GM23248 (cell line): ENCODE results near the gene SYCP1. TPM values are rescaled to one million over a fixed set of nuclear protein-coding genes. Genes with fewer than 3 reads are reported as not detected.
"Not testable (repeated sequence)": the region's sequence is repeated elsewhere in the genome, so short reads cannot be mapped to it uniquely, and the experiment has no call there.

Source experiments
- DNase-seq: peaks from one replicate; pipeline ENCODE4 v3.0.0-alpha.2; 2015
- H2AFZ ChIP-seq: fragments of 200-600 bp; sonication (generic); 2 replicates; pipeline ENCODE4 v1.6.1; 2016; ENCODE audit warnings: antibody characterized with exemption
- H3F3A ChIP-seq: fragments of 200-600 bp; sonication (generic); 2 replicates; pipeline ENCODE4 v1.6.1; 2016; ENCODE audit warnings: mild to moderate bottlenecking, antibody characterized with exemption, mixed run types; ENCODE audit not compliant: insufficient read depth
- H3K27ac ChIP-seq: fragments of 200-600 bp; sonication (generic); 2 replicates; pipeline ENCODE4 v1.5.1; 2016; ENCODE audit warnings: mild to moderate bottlenecking
- H3K27me3 ChIP-seq: fragments of 200-600 bp; sonication (generic); replicated peaks from 2 replicates; pipeline ENCODE4 v1.6.1; 2016; ENCODE audit warnings: mild to moderate bottlenecking; ENCODE audit not compliant: insufficient read depth
- H3K36me3 ChIP-seq: fragments of 200-600 bp; sonication (generic); 2 replicates; pipeline ENCODE4 v1.6.1; 2016; ENCODE audit warnings: low read depth, mild to moderate bottlenecking
- H3K4me1 ChIP-seq: fragments of 200-600 bp; sonication (generic); 2 replicates; pipeline ENCODE4 v1.6.1; 2016; ENCODE audit warnings: mild to moderate bottlenecking; ENCODE audit not compliant: insufficient read depth
- H3K4me2 ChIP-seq: fragments of 200-600 bp; sonication (generic); one replicate; pipeline ENCODE4 v1.6.1; 2016; ENCODE audit warnings: mild to moderate bottlenecking; ENCODE audit not compliant: unreplicated experiment
- H3K4me3 ChIP-seq: fragments of 200-600 bp; sonication (generic); 2 replicates; pipeline ENCODE4 v1.5.1; 2016; ENCODE audit warnings: mild to moderate bottlenecking
- H3K79me2 ChIP-seq: fragments of 200-600 bp; sonication (generic); 2 replicates; pipeline ENCODE4 v1.6.1; 2016; ENCODE audit warnings: mild to moderate bottlenecking; ENCODE audit not compliant: insufficient read depth
- H3K9ac ChIP-seq: fragments of 200-600 bp; sonication (generic); 2 replicates; pipeline ENCODE4 v1.6.1; 2016; ENCODE audit warnings: mild to moderate bottlenecking
- H3K9me2 ChIP-seq: fragments of 200-600 bp; sonication (generic); 2 replicates; pipeline ENCODE4 v1.6.1; 2016; ENCODE audit warnings: mixed run types, mild to moderate bottlenecking, moderate library complexity; ENCODE audit not compliant: insufficient read depth
- H3K9me3 ChIP-seq: fragments of 200-600 bp; sonication (generic); one replicate; pipeline ENCODE4 v1.6.1; 2017; ENCODE audit warnings: low read depth
- H4K20me1 ChIP-seq: fragments of 200-600 bp; sonication (generic); 2 replicates; pipeline ENCODE4 v1.6.0; 2016; ENCODE audit not compliant: insufficient read depth
- EZH2 ChIP-seq: fragments of 200-600 bp; sonication (generic); IDR thresholded peaks from 2 replicates; pipeline ENCODE4 v1.6.1; 2018; ENCODE audit warnings: antibody characterized with exemption, mild to moderate bottlenecking; ENCODE audit not compliant: insufficient read depth, poor library complexity, severe bottlenecking
- EZH2phosphoT487 ChIP-seq: fragments of 200-600 bp; sonication (generic); IDR thresholded peaks from 2 replicates; pipeline ENCODE4 v1.6.1; 2018; ENCODE audit warnings: antibody characterized with exemption, moderate library complexity, mild to moderate bottlenecking, low read depth; ENCODE audit not compliant: insufficient read depth
- WGBS, 2 experiments: methylation state at CpG; one replicate each; pipeline ENCODE4 v1.1.6; 2015 to 2017; ENCODE audit warnings: low lambda C conversion rate in 2 of 2, low coverage in 1 of 2; ENCODE audit errors: missing lambda C conversion rate in 2 of 2; 5-methylcytosine and 5-hydroxymethylcytosine counted together
- in situ Hi-C: fragments of 300-500 bp; cut with MboI; formaldehyde crosslinking; loops from 2 replicates; pipeline ENCODE4 v1.15.0; 2020
- polyA plus RNA-seq: library from polyadenylated mRNA; unstranded; fragments of >200 nt; fragmentation: Nextera tagmentation; extraction: Ambion mirVana; gene quantifications from 2 replicates; pipeline ENCODE4 v1.2.1, GENCODE V29; 2016
- total RNA-seq: library from RNA; depleted of rRNA; stranded (reverse); fragments of >200 nt; shearing (Covaris generic); gene quantifications from 2 replicates; pipeline ENCODE4 v1.2.3, GENCODE V29; 2014

SYCP1 gene
- total and polyA plus RNA-seq, 2 experiments from 2014 or later = not detected

DNA sequence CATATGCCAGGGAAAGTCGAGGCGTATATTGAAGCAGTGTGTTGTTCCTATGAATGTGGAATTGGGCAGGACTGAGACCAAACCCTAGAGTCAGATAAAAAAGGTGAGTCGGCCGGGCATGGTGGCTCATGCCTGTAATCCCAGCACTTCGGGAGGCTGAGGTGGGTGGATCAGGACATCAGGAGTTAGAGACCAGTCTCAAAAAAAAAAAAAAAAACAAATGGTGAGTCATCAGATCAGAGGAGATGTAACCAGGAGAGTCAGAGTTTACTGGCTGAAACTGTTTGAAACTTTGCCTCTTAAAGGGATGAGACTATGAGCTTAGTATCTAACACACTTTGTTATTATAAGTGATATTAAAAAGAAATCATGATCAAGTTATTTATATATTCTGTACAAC is 26.4 kb upstream of the SYCP1 start:
- Histone ChIP-seq H3K27me3 (no peaks in the 10 kb centered on the region), H3K4me1 (no peaks in the 10 kb centered on the region)
- in situ Hi-C loops = no loop called here

DNA sequence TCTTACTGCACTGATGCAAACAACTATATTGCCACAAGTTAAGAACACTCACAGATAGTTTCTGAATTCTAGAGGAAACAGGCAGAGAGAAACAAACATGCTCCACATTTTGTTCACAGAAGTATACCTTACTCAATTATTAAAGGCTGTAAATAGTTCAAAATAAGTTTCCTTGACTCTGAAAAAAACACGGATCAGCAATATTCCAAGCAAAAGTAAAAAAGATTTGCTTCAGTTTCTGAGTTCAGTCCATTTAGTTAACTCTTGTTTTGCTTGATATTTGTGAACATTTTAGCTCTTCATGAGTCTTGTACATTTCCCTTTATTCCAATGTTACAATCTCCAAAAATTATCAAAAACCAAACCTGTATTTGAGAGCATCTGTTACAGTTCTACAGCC is 24.6 kb upstream of the SYCP1 start:
- H3K4me1 ChIP-seq, H3K27ac ChIP-seq, H2AFZ ChIP-seq, H3K4me3 ChIP-seq, H3K27me3 ChIP-seq, H4K20me1 ChIP-seq, DNase-seq, H3K79me2 ChIP-seq, H3K9ac ChIP-seq, H3K36me3 ChIP-seq, H3K9me2 ChIP-seq, H3K4me2 ChIP-seq, in situ Hi-C loops, H3F3A ChIP-seq, H3K9me3 ChIP-seq: not testable (repeated sequence)
- WGBS, 2 experiments = 9 to 14% methylated on average over 1 of the region's 1 CpG

More for the DNA sequence above, 26.4 kb upstream of the SYCP1 start:
- peak; percentile 23 for DNase-seq
- H3K4me3 ChIP-seq = no peak overlapping the region
- H4K20me1 ChIP-seq = no peaks in the 10 kb centered on the region
- no peaks in the 10 kb centered on the region for H3K9me2 ChIP-seq
- TF ChIP-seq EZH2phosphoT487 = no peak
- H3K9me3 ChIP-seq = no peaks in the 10 kb centered on the region
- H3K9ac ChIP-seq = no peak overlapping the region
- no peak overlapping the region for H3K4me2 ChIP-seq
- no peaks in the 10 kb centered on the region for H3K79me2 ChIP-seq
- no peak overlapping the region for H2AFZ ChIP-seq
- no peaks in the 10 kb centered on the region for H3F3A ChIP-seq
- WGBS, 2 experiments = 51 to 52% methylated on average over 5 of the region's 5 CpGs
- no peaks in the 10 kb centered on the region for H3K36me3 ChIP-seq
- H3K27ac ChIP-seq = no peak overlapping the region

DNA sequence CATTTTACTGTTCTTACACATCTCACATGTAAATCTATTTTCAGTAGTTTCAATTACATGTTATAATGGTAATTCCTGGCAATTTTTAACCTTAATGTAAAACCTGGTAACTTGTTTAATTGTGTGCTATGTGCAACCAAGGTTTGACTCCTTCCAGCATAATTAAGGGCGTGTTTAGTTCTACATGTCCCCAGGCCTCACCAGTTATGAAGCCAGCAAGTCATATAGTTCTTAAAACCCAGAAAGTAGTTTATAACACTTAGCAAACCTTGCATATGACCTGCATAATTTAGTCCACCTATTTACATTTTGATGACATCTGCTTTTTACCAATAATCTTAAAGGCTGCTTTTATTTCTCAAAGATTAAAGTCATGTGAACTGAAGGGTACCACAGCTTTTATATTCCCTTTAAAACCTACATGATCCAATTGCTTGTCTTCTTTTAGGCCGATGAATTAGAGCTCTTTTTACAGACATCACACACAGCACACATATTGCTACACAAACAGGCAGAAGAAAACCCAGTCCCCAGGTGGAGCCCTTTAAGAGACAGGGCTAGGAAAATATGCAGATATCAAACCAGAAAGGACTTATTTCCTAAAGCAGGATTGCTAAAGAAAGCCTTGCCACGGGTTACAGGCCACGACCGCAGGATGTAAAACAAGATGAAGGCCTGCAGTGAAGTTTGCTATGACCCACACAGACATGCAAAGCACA is 23.2 kb upstream of the SYCP1 start:
- H3K36me3 ChIP-seq = no peaks in the 10 kb centered on the region
- no peaks in the 10 kb centered on the region for H3K9me3 ChIP-seq
- no peaks in the 10 kb centered on the region for H3K4me1 ChIP-seq
- no peak for DNase-seq
- H2AFZ ChIP-seq = no peak overlapping the region
- H4K20me1 ChIP-seq = no peaks in the 10 kb centered on the region
- no peaks in the 10 kb centered on the region for H3K9me2 ChIP-seq
- H3K27ac ChIP-seq = no peak overlapping the region
- H3K79me2 ChIP-seq = no peaks in the 10 kb centered on the region
- no peak overlapping the region for H3K4me2 ChIP-seq
- TF ChIP-seq EZH2 = no peak
- no peak for TF ChIP-seq EZH2phosphoT487
- H3K9ac ChIP-seq = no peak overlapping the region
- in situ Hi-C loops = no loop called here
- no peaks in the 10 kb centered on the region for H3K27me3 ChIP-seq
- H3F3A ChIP-seq = no peaks in the 10 kb centered on the region
- WGBS, 2 experiments = 70 to 76% methylated on average over 5 of the region's 5 CpGs
- no peak overlapping the region for H3K4me3 ChIP-seq

DNA sequence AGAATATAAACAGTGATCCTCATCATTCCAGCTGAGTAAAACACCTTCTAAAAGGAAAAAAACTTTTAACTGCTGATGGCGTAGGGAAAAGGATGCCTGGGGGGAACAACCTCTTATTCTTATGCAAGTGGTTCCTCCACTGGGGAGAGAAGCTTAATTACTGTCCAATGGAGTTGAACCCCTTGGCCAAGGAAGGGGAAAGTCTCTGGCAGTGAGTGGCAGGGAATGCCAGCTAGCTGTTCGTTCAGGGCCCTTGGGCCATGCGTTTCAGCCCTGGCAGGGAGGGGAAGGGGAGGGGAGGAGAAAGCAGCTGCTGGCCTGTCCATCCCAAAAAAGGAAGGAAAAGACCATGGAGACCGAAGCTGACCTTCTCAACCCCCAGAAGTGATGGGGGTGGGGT is 22.6 kb upstream of the SYCP1 start:
- Histone ChIP-seq H3K9me2 (no peaks in the 10 kb centered on the region), H3K36me3 (no peaks in the 10 kb centered on the region), H4K20me1 (no peaks in the 10 kb centered on the region), H3K9me3 (no peaks in the 10 kb centered on the region), H3K9ac (no peak overlapping the region), H3K79me2 (no peaks in the 10 kb centered on the region), H3K4me1 (no peaks in the 10 kb centered on the region), H3K4me3 (no peak overlapping the region), H2AFZ (no peak overlapping the region), H3K4me2 (no peak overlapping the region), H3F3A (no peaks in the 10 kb centered on the region), H3K27me3 (no peaks in the 10 kb centered on the region), H3K27ac (no peak overlapping the region)
- in situ Hi-C loops = no loop called here
- WGBS, 2 experiments = 65% methylated on average over 4 of the region's 4 CpGs
- TF ChIP-seq EZH2phosphoT487 (no peak), EZH2 (no peak)
- DNase-seq = no peak

DNA sequence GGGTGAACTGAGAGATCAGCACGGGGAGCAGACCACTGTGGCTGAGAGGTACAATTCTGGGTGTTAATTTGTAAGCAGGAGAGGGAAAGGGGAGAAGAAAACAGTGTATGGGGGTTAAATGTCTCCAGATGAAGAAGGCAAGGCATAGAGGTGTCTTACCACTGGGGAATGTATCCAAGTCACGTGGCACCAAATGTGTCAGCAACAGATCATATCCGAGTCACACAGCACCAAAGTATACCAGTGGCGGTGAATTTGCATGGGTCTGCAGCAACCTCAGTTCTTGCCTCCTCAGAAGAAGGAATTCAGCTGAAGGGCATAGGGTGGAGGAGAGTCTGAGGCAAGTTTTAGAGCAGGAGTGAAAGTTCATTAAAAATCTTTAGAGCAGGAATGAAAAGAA is 21.2 kb upstream of the SYCP1 start:
- Histone ChIP-seq H3K9me3 (no peaks in the 10 kb centered on the region), H2AFZ (no peak overlapping the region), H3K9me2 (no peaks in the 10 kb centered on the region), H3K79me2 (no peaks in the 10 kb centered on the region), H3K9ac (no peak overlapping the region), H4K20me1 (no peaks in the 10 kb centered on the region), H3K27ac (no peak overlapping the region), H3K4me1 (no peaks in the 10 kb centered on the region), H3K27me3 (no peaks in the 10 kb centered on the region), H3F3A (no peaks in the 10 kb centered on the region), H3K4me3 (no peak overlapping the region), H3K36me3 (no peaks in the 10 kb centered on the region), H3K4me2 (no peak overlapping the region)
- DNase-seq = peak; percentile 44
- in situ Hi-C loops = no loop called here
- TF ChIP-seq EZH2phosphoT487 (no peak), EZH2 (no peak)
- 20 to 33% methylated on average over 4 of the region's 4 CpGs for WGBS, 2 experiments
